ENCODE data around the gene IL15RA. TPM values are rescaled to one million over a fixed set of nuclear protein-coding genes. Genes with fewer than 3 reads are reported as not detected.
"Not testable (repeated sequence)": the region's sequence is repeated elsewhere in the genome, so short reads cannot be mapped to it uniquely, and the experiment has no call there.

IL15RA gene
- total and polyA plus RNA-seq, 2 of the 8 experiments (the other 6 are each of a cell fraction or from before 2014, with no cell fraction given), result 1.3 to 1.4 TPM

GRCh38 chr10:6005161-6005804 lies 27.9 kb upstream of the IL15RA start:
- H3K23ac ChIP-seq (ENCODE audit: insufficient read length); H3K18ac ChIP-seq (ENCODE audit: extremely low read depth, low read length); H4K20me1 ChIP-seq (replicated peaks in 1 of 2; ENCODE audit: control insufficient read depth in 1 of 2, insufficient read depth in 2 of 2, low read length in 2 of 2); H2BK20ac ChIP-seq (ENCODE audit: low read length); H3K79me2 ChIP-seq (ENCODE audit: control insufficient read depth in 1 of 2, insufficient read depth in 2 of 2, low read length in 2 of 2); H3K27ac ChIP-seq (ENCODE audit: low read depth, low read length); H3K56ac ChIP-seq (replicated peaks; ENCODE audit: insufficient read length, low read depth, low read length); H3K9ac ChIP-seq (replicated peaks in 1 of 4; ENCODE audit: extremely low read depth in 1 of 4, low read depth in 3 of 4, low read length in 3 of 4); H3K4me3 ChIP-seq (ENCODE audit: extremely low read depth in 1 of 4, insufficient read depth in 2 of 4, low read depth in 3 of 4, low read length in 4 of 4); H3K4ac ChIP-seq (replicated peaks; ENCODE audit: insufficient read length, low read depth, low read length); H3K79me1 ChIP-seq (ENCODE audit: low read depth, low read length); H3K9me3 ChIP-seq (ENCODE audit: insufficient read depth in 2 of 2, low read depth in 1 of 2, low read length in 1 of 2); H3K4me1 ChIP-seq (replicated peaks in 1 of 4; ENCODE audit: control insufficient read depth in 3 of 4, insufficient read depth in 4 of 4, low read length in 3 of 4); H3K36me3 ChIP-seq (ENCODE audit: control insufficient read depth in 2 of 4, insufficient read depth in 4 of 4, low read length in 3 of 4); H2AK5ac ChIP-seq (ENCODE audit: low read depth, low read length); H3K4me2 ChIP-seq (ENCODE audit: insufficient read depth in 1 of 2, low read depth in 2 of 2, low read length in 2 of 2); H4K91ac ChIP-seq (replicated peaks; ENCODE audit: insufficient read length, low read length); H2BK15ac ChIP-seq (ENCODE audit: low read length); FAIRE-seq; H3K23me2 ChIP-seq (ENCODE audit: low read depth, low read length); H3K14ac ChIP-seq (ENCODE audit: insufficient read length); H2BK5ac ChIP-seq (ENCODE audit: low read depth, low read length); H4K8ac ChIP-seq (ENCODE audit: extremely low read depth, insufficient read depth, low read length); POLR2A ChIA-PET (ENCODE audit: partially characterized antibody); H2BK12ac ChIP-seq (ENCODE audit: low read depth, low read length); H4K5ac ChIP-seq (ENCODE audit: insufficient read length, low read depth, low read length); H3K27me3 ChIP-seq (replicated peaks in 1 of 4; ENCODE audit: control insufficient read depth in 3 of 4, extremely low read depth in 1 of 4, insufficient read depth in 3 of 4, low read length in 3 of 4); H2BK120ac ChIP-seq (replicated peaks; ENCODE audit: low read depth, low read length): not testable (repeated sequence)
- 0 out of 2 replicates have a peak, but pooled peaks have one; percentile 34 for TF ChIP-seq YY1 (IDR thresholded peaks at IDR 0.05; ENCODE audit: low read depth, low read length)
- CTCF ChIA-PET (ENCODE audit: partially characterized antibody), result interaction anchor here (1.5 kb wide), 1 partner anchor 9 kb away, joined by 5 read pairs; no protein-coding TSS in a partner anchor
- DNase-seq (ENCODE audit: low read depth in 1 of 2, low spot score in 2 of 2), result peak in 1 of 2 experiments; percentile 30
- H2AFZ ChIP-seq (ENCODE audit: low read length), result 0 out of 2 replicates have a peak overlapping the region, but pooled peaks have one; percentile 25
- WGBS, 2 experiments (ENCODE audit: extremely low coverage in 1 of 2, insufficient coverage in 1 of 2, insufficient read length in 1 of 2, insufficient replicate concordance in 2 of 2, low coverage in 1 of 2, low lambda C conversion rate in 2 of 2, missing lambda C conversion rate in 1 of 2), result 80% methylated on average over 6 of the region's 6 CpGs; no CpG with 5 or more reads in 1 of the 2 experiments
